Osteoblast (primary cell): ENCODE results near the gene MCCC1. TPM values are rescaled to one million over a fixed set of nuclear protein-coding genes. Genes with fewer than 3 reads are reported as not detected.

ENCODE experiments used
- DNase-seq: peaks from one replicate; pipeline ENCODE4 v3.0.0; 2011; ENCODE audit warnings: low spot score, mixed read lengths; ENCODE audit not compliant: insufficient read length; ENCODE audit errors: missing footprints
- H2AFZ ChIP-seq: 2 replicates; pipeline ENCODE4 v1.6.0; 2011; ENCODE audit warnings: mild to moderate bottlenecking, low read length
- H3K27ac ChIP-seq: 2 replicates; pipeline ENCODE4 v1.5.1; 2011; ENCODE audit warnings: mild to moderate bottlenecking, low read depth, low read length, moderate library complexity
- H3K27me3 ChIP-seq: 2 replicates; pipeline ENCODE4 v1.6.0; 2012; ENCODE audit warnings: mild to moderate bottlenecking, control low read depth, inconsistent platforms, low read length, moderate library complexity; ENCODE audit not compliant: insufficient read depth
- H3K36me3 ChIP-seq: 2 replicates; pipeline ENCODE4 v1.5.1; 2011; ENCODE audit warnings: mild to moderate bottlenecking, low read length, control low read depth, moderate library complexity; ENCODE audit not compliant: insufficient read depth
- H3K4me1 ChIP-seq: 2 replicates; pipeline ENCODE4 v1.5.1; 2011; ENCODE audit warnings: mild to moderate bottlenecking, low read length, control low read depth, moderate library complexity; ENCODE audit not compliant: insufficient read depth
- H3K4me2 ChIP-seq: 2 replicates; pipeline ENCODE4 v1.6.0; 2011; ENCODE audit warnings: mild to moderate bottlenecking, low read length; ENCODE audit not compliant: insufficient read depth
- H3K4me3 ChIP-seq: fragments of 200-600 bp; sonication (generic); 3 replicates; pipeline ENCODE4 v1.5.1; 2012; ENCODE audit warnings: mild to moderate bottlenecking, low read length, inconsistent platforms; ENCODE audit not compliant: insufficient read depth
- H3K79me2 ChIP-seq: 2 replicates; pipeline ENCODE4 v1.6.0; 2012; ENCODE audit warnings: mild to moderate bottlenecking, low read length, control low read depth, inconsistent platforms; ENCODE audit not compliant: insufficient read depth
- H3K9me3 ChIP-seq: 2 replicates; pipeline ENCODE4 v1.5.1; 2011; ENCODE audit warnings: low read depth, low read length, control low read depth
- H4K20me1 ChIP-seq: 2 replicates; pipeline ENCODE4 v1.6.0; 2012; ENCODE audit warnings: mild to moderate bottlenecking, low read length, control low read depth; ENCODE audit not compliant: insufficient read depth
- CTCF ChIP-seq: IDR thresholded peaks from 2 replicates; pipeline ENCODE4 v1.5.1; 2011; ENCODE audit warnings: mild to moderate bottlenecking, low read depth, low read length, moderate library complexity; ENCODE audit errors: extremely low read depth
- total RNA-seq: library from RNA; depleted of rRNA; stranded (reverse); fragments of >200 nt; gene quantifications from 2 replicates; pipeline ENCODE4 v1.2.3, GENCODE V29; 2012

The MCCC1 gene
- total RNA-seq, 1 donor = 20.6 TPM

- Histone ChIP-seq H3K4me3 (no peak overlapping the region), H3K27ac (no peak overlapping the region), H3K4me2 (no peak overlapping the region), H3K4me1 (no peaks in the 10 kb centered on the region), H3K9me3 (no peaks in the 10 kb centered on the region), H3K79me2 (peaks cover 7% of the 10 kb centered on the region), H3K27me3 (no peaks in the 10 kb centered on the region), H4K20me1 (no peaks in the 10 kb centered on the region), H2AFZ (no peak overlapping the region), H3K36me3 (peaks cover 27% of the 10 kb centered on the region)
- TF ChIP-seq CTCF = no peak
- no peak for DNase-seq
Observed at GRCh38 chr3:183092256-183092655, 7.0 kb downstream of the MCCC1 start.

GRCh38 chr3:183087184-183087583, 12.1 kb downstream of the MCCC1 start:
- no peaks in the 10 kb centered on the region for H4K20me1 ChIP-seq
- H3K79me2 ChIP-seq = no peaks in the 10 kb centered on the region
- H2AFZ ChIP-seq = no peak overlapping the region
- H3K4me2 ChIP-seq = no peak overlapping the region
- no peaks in the 10 kb centered on the region for H3K27me3 ChIP-seq
- H3K36me3 ChIP-seq = peaks cover 37% of the 10 kb centered on the region
- no peak overlapping the region for H3K4me3 ChIP-seq
- H3K27ac ChIP-seq = no peak overlapping the region
- no peak for DNase-seq
- TF ChIP-seq CTCF = no peak
- H3K4me1 ChIP-seq = peaks cover 2% of the 10 kb centered on the region
- no peaks in the 10 kb centered on the region for H3K9me3 ChIP-seq

GRCh38 chr3:183085634-183086390, 13.5 kb downstream of the MCCC1 start:
- H3K36me3 ChIP-seq = peaks cover 42% of the 10 kb centered on the region
- H3K4me3 ChIP-seq = no peak overlapping the region
- no peaks in the 10 kb centered on the region for H4K20me1 ChIP-seq
- H3K27me3 ChIP-seq = no peaks in the 10 kb centered on the region
- H3K27ac ChIP-seq = peak overlapping the region; percentile 49
- no peaks in the 10 kb centered on the region for H3K79me2 ChIP-seq
- DNase-seq = peak; percentile 8
- H3K4me2 ChIP-seq = no peak overlapping the region
- TF ChIP-seq CTCF = peak; percentile 50
- H2AFZ ChIP-seq = no peak overlapping the region
- peaks cover 2% of the 10 kb centered on the region for H3K4me1 ChIP-seq
- no peaks in the 10 kb centered on the region for H3K9me3 ChIP-seq

- H2AFZ ChIP-seq = no peak overlapping the region
- peaks cover 28% of the 10 kb centered on the region for H3K36me3 ChIP-seq
- no peaks in the 10 kb centered on the region for H4K20me1 ChIP-seq
- no peaks in the 10 kb centered on the region for H3K79me2 ChIP-seq
- no peak overlapping the region for H3K4me3 ChIP-seq
- H3K27ac ChIP-seq = no peak overlapping the region
- no peak for DNase-seq
- peaks cover 2% of the 10 kb centered on the region for H3K4me1 ChIP-seq
- TF ChIP-seq CTCF = no peak
- H3K9me3 ChIP-seq = no peaks in the 10 kb centered on the region
- H3K27me3 ChIP-seq = no peaks in the 10 kb centered on the region
- no peak overlapping the region for H3K4me2 ChIP-seq
Observed at GRCh38 chr3:183082355-183082915, 16.9 kb downstream of the MCCC1 start.
